Epithelial cell of esophagus (primary cell): Measurements from ENCODE around the gene POLA1.
A peak's percentile ranks its signal among the peaks of the same experiment; 100 is the strongest.

Experiments
- DNase-seq: peaks from one replicate; pipeline ENCODE4 v3.0.0; 2010; ENCODE audit warnings: low read depth
- H3K4me3 ChIP-seq: 2 replicates; pipeline ENCODE4 v1.5.1; 2011; ENCODE audit warnings: mild to moderate bottlenecking, low read length, control low read depth
- TF ChIP-seq, protein P1 (sequence below): IDR thresholded peaks from 2 replicates; pipeline ENCODE4 v1.5.1; 2011; ENCODE audit warnings: low read depth, mild to moderate bottlenecking, low read length, control low read depth, inconsistent platforms; ENCODE audit not compliant: insufficient read depth; ENCODE audit errors: missing control alignments

POLA1 gene

GRCh38 chrX:25018682-25019081 lies 325.0 kb downstream of the POLA1 start:
- TF ChIP-seq, protein P1, sequence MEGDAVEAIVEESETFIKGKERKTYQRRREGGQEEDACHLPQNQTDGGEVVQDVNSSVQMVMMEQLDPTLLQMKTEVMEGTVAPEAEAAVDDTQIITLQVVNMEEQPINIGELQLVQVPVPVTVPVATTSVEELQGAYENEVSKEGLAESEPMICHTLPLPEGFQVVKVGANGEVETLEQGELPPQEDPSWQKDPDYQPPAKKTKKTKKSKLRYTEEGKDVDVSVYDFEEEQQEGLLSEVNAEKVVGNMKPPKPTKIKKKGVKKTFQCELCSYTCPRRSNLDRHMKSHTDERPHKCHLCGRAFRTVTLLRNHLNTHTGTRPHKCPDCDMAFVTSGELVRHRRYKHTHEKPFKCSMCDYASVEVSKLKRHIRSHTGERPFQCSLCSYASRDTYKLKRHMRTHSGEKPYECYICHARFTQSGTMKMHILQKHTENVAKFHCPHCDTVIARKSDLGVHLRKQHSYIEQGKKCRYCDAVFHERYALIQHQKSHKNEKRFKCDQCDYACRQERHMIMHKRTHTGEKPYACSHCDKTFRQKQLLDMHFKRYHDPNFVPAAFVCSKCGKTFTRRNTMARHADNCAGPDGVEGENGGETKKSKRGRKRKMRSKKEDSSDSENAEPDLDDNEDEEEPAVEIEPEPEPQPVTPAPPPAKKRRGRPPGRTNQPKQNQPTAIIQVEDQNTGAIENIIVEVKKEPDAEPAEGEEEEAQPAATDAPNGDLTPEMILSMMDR: no peak
- no peak overlapping the region for H3K4me3 ChIP-seq
- DNase-seq: no peak

DNA sequence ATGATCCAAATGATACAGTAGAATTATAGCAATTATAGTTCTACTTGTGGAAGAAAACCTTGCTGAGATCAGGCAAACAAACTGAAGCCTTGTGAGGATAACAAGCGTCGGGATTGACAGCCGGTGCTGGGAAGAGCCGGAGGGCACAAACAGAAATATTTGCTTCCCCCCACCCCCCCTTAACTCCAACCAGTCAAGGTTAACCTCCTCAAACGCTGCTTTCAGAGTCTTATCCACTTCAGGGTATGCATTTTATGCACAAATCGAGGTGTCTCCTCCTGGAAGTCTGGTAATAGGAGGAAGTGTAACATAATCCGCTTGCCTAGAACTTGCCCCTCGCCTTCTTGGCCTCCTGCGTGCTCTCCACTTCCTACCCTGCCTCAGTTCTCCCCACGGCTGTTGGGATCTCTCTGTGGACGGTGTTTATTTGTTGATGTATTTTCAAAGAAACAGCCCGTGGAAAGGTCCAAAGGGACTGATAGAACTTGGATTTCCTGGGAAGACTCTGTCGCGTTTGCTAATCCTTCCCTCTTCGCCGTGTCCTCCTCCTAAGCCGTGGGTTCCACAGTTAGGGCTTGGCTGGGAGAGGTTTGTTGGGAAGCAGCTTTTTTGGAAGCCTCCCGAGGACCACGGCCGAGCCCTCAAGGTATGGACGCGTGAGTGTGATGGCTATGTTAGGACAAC lies 326.1 kb downstream of the POLA1 start:
- TF ChIP-seq, protein P1: no peak
- no peak overlapping the region for H3K4me3 ChIP-seq
- DNase-seq: no peak

GRCh38 chrX:25020391-25020904 lies 326.7 kb downstream of the POLA1 start:
- DNase-seq: no peak
- no peak overlapping the region for H3K4me3 ChIP-seq
- TF ChIP-seq, protein P1: no peak

- no peak overlapping the region for H3K4me3 ChIP-seq
- no peak for DNase-seq
- TF ChIP-seq, protein P1: peak; percentile 38
Measured at GRCh38 chrX:25020905-25021449, 327.3 kb downstream of the POLA1 start.

DNA sequence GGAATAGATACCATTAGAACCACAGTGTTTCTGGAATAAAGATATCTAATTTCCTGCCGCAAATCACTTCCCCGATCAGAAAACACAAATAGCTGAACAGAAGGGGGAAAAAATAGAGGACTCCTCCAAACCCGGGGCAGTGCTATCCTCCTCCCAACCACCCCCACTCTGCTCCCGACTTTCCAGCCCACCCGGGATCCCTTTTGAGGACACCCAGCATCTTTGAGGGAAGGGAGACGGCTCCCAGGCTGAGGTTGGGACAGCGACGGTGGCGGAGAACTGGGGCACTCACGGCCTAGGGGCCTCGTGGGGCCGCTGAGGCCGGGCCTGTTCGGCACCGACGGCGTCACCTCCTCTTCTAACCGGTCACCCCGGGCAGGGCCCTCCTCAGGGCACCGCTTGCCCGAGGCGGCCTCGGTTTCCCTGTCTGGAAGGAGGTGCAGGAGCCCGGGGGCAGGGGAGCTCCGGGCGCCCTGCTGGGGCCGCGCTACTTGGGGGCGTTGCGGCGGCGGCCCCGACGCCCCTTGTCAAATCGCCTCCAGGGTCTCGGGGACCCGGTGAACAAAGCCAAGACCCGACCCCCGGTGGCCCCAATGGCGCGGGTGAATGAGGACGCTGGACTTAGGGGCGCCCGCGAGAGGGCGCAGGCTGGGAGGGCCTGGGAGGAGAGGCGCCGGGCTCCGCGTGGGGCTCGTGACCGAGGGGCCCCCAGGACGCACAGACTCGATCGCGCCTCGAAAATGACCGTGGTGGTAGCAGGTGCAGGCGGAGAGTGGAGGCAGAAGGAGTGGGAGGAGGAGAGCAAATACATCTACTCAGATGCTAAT lies 329.0 kb downstream of the POLA1 start:
- TF ChIP-seq, protein P1: no peak
- no peak overlapping the region for H3K4me3 ChIP-seq
- DNase-seq: no peak

DNA sequence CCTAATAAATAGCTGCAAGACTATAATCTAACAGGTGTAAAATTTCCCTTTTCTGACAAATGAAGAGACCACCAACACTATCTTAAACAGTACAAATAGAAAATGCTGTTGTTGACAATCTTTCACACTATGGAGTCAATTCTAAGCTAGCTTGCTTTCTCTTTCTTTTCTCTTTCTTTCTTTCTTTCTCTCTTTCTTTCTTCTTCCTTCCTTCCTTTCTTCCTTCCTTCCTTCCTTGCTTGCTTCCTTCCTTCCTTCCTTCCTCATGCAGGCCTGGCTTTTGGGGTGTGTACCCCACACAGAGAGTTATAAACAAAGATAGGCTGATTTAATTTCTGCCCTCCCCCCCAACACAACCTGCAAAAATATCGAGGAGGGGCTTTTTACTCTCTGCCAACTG lies 330.2 kb downstream of the POLA1 start:
- H3K4me3 ChIP-seq: no peak overlapping the region
- TF ChIP-seq, protein P1: no peak
- DNase-seq: no peak
